Right atrium auricular region (tissue), 2 donors: ENCODE measurements around the gene DNAH5. TPM values are rescaled to one million over a fixed set of nuclear protein-coding genes. Genes with fewer than 3 reads are reported as not detected.

Experiments used
- DNase-seq: peaks from one replicate; pipeline ENCODE4 v3.0.0-alpha.2; 2019; ENCODE audit warnings: low spot score
- H3K27ac ChIP-seq, 2 donors: fragments of 200-600 bp; sonication (generic); 1 replicate in 1 of 2; 2 replicates in 1 of 2; pipeline ENCODE4 v1.5.1; 2016 to 2019
- H3K27me3 ChIP-seq, 2 donors: fragments of 200-600 bp; sonication (generic); one replicate each; pipeline versions ENCODE4 v1.5.1 to v1.6.0; 2017 to 2019
- H3K36me3 ChIP-seq: fragments of 200-600 bp; sonication (generic); one replicate; pipeline ENCODE4 v1.5.1; 2016
- H3K4me1 ChIP-seq, 2 donors: fragments of 200-600 bp; sonication (generic); one replicate each; pipeline versions ENCODE4 v1.5.1 to v1.6.0; 2017 to 2019
- H3K4me3 ChIP-seq, 2 donors: fragments of 200-600 bp; sonication (generic); 1 replicate in 1 of 2; 2 replicates in 1 of 2; pipeline ENCODE4 v1.5.1; 2017 to 2019; ENCODE audit warnings: mild to moderate bottlenecking in 1 of 2, moderate library complexity in 1 of 2
- H3K9me3 ChIP-seq, 2 donors: fragments of 200-600 bp; sonication (generic); one replicate each; pipeline ENCODE4 v1.5.1; 2019
- CTCF ChIP-seq, 2 donors: fragments of 200-600 bp; sonication (generic); IDR thresholded peaks; one replicate each; pipeline ENCODE4 v1.5.1; 2019; ENCODE audit warnings: antibody characterized with exemption in 2 of 2
- total RNA-seq, 2 donors: library from RNA; depleted of rRNA; stranded (reverse); fragments of >200 nt; gene quantifications; one replicate each; pipeline ENCODE4 v1.1.0, GENCODE V29; 2016

The DNAH5 gene
- total RNA-seq, 2 donors from 2014 or later: 0.08 TPM; not detected in 1

GRCh38 chr5:13973724-13974123 lies 29.2 kb upstream of the DNAH5 start:
- no peaks in the 10 kb centered on the region for H3K36me3 ChIP-seq
- peaks cover 0 to 5% of the 10 kb centered on the region in 2 donors for H3K4me1 ChIP-seq
- TF ChIP-seq CTCF (IDR thresholded peaks at IDR 0.05): no peak
- H3K4me3 ChIP-seq: no peak overlapping the region
- no peaks in the 10 kb centered on the region for H3K27me3 ChIP-seq
- no peak for DNase-seq
- no peaks in the 10 kb centered on the region for H3K9me3 ChIP-seq
- no peak overlapping the region for H3K27ac ChIP-seq

GRCh38 chr5:13972029-13972428 lies 27.5 kb upstream of the DNAH5 start:
- no peaks in the 10 kb centered on the region for H3K27me3 ChIP-seq
- peaks cover 0 to 2% of the 10 kb centered on the region in 2 donors for H3K4me1 ChIP-seq
- TF ChIP-seq CTCF (IDR thresholded peaks at IDR 0.05): no peak
- H3K9me3 ChIP-seq: no peaks in the 10 kb centered on the region
- no peaks in the 10 kb centered on the region for H3K36me3 ChIP-seq
- H3K4me3 ChIP-seq: no peak overlapping the region
- H3K27ac ChIP-seq: no peak overlapping the region
- no peak for DNase-seq

- Histone ChIP-seq H3K4me1 (no peaks in the 10 kb centered on the region), H3K4me3 (no peak overlapping the region), H3K27ac (no peak overlapping the region), H3K27me3 (no peaks in the 10 kb centered on the region), H3K9me3 (no peaks in the 10 kb centered on the region), H3K36me3 (no peaks in the 10 kb centered on the region)
- peak in 1 of 2 donors; percentile 61 for TF ChIP-seq CTCF (IDR thresholded peaks at IDR 0.05)
- DNase-seq: no peak
Measured at GRCh38 chr5:13957032-13957645, 12.7 kb upstream of the DNAH5 start.

- no peaks in the 10 kb centered on the region for H3K9me3 ChIP-seq
- no peak for DNase-seq
- no peak overlapping the region for H3K27ac ChIP-seq
- no peak overlapping the region for H3K4me3 ChIP-seq
- TF ChIP-seq CTCF (IDR thresholded peaks at IDR 0.05): no peak
- no peaks in the 10 kb centered on the region for H3K36me3 ChIP-seq
- H3K4me1 ChIP-seq: no peaks in the 10 kb centered on the region
- no peaks in the 10 kb centered on the region for H3K27me3 ChIP-seq
Measured at GRCh38 chr5:13956471-13956870, 12.0 kb upstream of the DNAH5 start.

- no peak for TF ChIP-seq CTCF (IDR thresholded peaks at IDR 0.05)
Measured at GRCh38 chr5:13955896-13956295, 11.4 kb upstream of the DNAH5 start.

GRCh38 chr5:13946111-13946510 lies 1.6 kb upstream of the DNAH5 start:
- DNase-seq: no peak
- no peak for TF ChIP-seq CTCF (IDR thresholded peaks at IDR 0.05)
- no peaks in the 10 kb centered on the region for H3K9me3 ChIP-seq
- no peaks in the 10 kb centered on the region for H3K27me3 ChIP-seq
- no peaks in the 10 kb centered on the region for H3K36me3 ChIP-seq
- H3K4me1 ChIP-seq: no peaks in the 10 kb centered on the region
- H3K27ac ChIP-seq: no peak overlapping the region
- H3K4me3 ChIP-seq: no peak overlapping the region

More at GRCh38 chr5:13955896-13956295, 11.4 kb upstream of the DNAH5 start:
- Histone ChIP-seq H3K4me3 (no peak overlapping the region), H3K27me3 (no peaks in the 10 kb centered on the region), H3K4me1 (no peaks in the 10 kb centered on the region), H3K36me3 (no peaks in the 10 kb centered on the region), H3K27ac (no peak overlapping the region), H3K9me3 (no peaks in the 10 kb centered on the region)
- DNase-seq: no peak
